HG03571 (cell line): Measurements from ENCODE around the gene GALNT10.
A peak's percentile ranks its signal among the peaks of the same experiment; 100 is the strongest.

Experiments
- ATAC-seq: cut with Tn5 transposase; IDR thresholded peaks from one replicate; pipeline ENCODE4 v1.9.1; 2021; ENCODE audit not compliant: unreplicated experiment

Gene GALNT10

DNA sequence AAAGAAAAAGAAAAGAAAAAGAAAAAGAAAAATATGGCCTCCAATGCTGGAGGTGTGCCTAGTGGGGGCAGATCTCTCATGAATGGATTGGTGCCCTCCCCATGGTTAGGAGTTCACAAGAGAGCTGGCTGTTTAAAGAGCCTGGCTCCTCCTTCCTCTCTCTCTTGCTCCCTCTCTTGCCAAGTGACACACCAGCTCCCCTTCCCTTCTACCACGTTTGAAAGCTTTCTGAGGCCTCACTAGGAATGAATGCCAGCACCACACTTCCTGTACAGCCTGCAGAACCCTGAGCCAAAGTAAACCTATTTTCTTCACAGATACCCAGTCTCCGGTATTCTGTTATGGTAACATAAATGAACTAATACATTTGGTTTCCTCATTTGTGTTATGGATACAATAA, 14.4 kb upstream of the GALNT10 start:
- ATAC-seq, result no peak

GRCh38 chr5:154178661-154179060, 11.9 kb upstream of the GALNT10 start:
- no peak for ATAC-seq

- peak; percentile 84 for ATAC-seq
Observed at GRCh38 chr5:154179846-154180710, 10.5 kb upstream of the GALNT10 start.

DNA sequence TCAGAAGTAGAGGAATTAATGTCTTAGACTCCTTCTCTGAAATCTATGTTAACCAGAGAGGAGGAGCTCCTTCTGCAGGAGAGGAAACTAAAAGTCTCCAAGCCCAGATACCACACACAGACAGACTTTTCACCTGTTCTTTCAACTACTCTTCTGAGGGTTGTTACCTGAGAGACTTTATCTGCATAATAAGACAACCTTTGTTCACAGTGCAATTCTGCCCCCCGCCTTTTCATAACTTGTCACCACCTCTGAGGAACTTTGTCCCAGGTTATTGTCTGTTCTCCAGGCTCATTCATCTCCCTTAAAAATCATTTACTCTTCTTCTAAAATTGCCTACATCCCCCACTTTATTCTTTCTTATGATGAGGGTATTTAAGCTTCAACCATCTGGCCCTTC, 9.4 kb upstream of the GALNT10 start:
- ATAC-seq, result no peak

DNA sequence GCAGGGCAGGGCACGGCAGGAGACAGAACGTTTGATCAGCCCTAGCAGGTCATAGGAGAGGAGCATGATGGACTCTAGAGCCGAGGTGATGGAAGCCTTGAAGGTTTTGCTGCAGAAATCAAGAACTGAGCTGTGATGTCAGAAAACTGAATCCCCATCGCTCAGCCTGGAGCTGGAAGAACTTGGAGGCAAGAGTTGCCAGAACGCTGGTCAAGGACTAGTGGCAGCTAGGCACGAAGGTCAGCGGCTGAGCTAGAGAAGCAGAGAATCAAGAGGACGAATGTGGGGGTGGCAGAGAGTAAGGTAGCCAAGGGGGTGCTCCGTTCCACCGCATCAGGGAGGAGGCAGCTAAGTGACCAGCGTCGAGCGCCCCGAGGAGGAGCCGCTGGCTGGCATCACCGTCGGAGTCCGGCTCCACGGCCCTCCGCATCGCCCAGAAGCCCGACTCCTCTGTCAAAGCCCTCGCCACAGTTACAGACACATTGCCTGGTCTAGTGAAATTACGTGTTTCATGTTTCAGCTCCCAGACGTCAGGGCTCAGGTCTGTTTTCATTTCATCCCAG, 1.2 kb upstream of the GALNT10 start:
- peak; percentile 3 for ATAC-seq

DNA sequence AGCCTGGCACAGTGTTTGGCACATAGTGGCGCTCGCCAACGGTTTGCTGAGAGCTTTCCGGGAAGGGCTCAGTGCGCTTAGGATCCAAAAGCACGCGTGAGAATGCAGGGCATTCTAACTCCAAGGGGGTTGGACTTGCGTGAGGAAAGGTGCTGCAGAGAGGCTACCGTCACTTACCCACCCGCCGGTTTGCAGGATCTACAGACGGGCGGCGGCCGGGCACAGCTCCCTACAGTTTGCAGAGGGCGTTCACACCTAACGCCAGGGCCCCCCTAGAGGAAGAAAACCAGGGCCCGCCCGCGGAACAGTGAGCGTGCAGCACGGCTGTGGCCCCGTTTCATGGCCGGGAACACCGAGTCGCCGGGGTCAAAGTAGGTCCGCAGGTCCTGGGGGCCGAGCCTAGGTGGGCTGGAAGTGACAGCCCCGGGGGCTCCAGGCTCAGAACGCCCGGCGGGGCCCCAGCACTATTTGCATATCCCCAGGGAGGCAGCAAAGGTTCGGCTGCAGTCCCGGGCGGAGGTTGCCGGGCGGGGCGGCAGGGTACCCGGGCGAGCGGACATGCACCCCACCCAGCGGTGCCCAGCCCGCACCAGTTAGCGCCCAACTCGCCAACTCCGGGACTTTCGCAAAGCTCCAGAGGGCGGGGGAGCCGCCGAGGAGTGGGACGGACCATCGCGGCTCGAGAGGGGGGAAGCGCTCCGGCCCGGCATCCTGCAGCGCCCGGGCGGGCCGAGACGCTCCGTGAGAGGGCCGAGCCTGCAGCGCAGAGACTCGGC, 526 bp upstream of the GALNT10 start:
- peak; percentile 72 for ATAC-seq

DNA sequence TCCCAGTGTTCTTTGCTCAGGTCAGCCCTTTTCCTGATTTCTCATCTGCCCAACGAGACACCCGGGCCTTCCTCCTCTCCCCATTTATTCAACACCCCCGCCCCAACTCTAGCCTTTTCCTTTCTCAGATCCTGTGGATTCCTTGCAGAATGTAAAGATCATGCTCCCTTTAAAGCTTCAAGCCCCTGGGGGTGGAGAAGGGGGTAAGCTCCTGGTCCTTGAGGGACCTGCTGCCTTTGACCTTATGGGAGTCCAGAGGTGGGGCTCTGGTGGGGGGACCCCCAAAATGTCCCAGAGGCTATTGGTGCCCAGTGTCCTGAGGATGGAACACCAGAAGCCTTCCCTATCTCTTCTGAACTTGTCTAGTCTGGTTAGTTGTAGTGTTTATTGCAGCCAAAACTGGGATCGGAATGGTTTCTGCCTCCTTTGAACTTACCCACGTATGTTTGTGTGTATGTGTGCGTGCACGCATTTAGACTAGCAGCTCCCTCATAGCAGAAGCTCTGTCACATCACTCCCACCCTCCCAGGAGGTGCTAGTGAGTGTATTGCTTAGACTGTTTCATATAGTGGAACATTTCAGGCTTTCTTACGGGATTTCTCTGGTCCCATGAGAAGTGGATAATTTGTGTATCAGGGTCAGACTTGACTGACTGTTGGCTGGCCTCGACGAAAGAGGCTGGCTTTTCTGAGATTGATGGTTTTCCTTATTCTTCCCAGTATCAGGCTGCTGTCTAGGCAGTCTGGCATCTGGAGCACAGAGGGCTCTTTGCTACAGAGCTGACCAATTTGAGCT, 1.1 kb downstream of the GALNT10 start:
- no peak for ATAC-seq

- no peak for ATAC-seq
Observed at GRCh38 chr5:154193283-154193682, 2.8 kb downstream of the GALNT10 start.

DNA sequence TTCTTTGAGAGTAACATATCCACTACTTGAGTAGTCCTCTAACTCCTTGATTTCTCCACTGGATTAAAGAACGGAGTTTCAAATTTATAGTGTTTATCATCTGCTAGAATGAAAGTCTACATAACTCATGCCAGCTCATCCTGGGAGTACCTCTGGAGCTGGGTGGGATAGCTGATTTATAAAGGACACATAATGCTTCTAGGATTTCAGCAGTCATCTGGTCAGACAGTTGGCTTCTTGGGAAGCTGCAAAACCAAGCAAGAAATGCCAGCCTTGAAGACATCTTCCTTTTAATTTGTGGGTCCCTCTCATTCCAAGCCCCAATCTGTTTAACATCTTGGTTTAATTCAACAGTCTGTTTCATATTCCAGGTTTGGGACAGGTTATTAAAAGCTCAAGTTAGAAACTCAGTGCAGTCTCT, 3.2 kb downstream of the GALNT10 start:
- no peak for ATAC-seq

GRCh38 chr5:154194345-154195329, 4.1 kb downstream of the GALNT10 start:
- no peak for ATAC-seq

DNA sequence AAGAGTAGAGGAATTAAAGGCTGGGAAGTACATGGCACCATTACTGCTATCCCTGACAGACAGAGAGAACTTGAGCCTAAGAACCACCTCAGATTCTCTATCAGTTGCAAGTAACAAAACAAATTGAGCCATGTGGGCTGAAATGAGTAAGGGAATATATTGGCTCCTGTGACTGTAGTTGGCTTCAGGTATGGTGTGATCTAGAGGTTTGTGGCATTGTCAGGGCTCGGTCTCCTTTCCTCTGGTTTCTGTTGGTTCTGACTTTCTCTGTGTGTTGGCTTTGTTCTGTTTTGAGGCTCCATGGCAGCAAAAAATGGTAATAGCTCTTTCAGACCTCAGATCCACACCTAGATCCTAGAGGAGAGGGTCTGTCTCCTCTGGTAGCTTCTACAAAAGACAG, 5.7 kb downstream of the GALNT10 start:
- no peak for ATAC-seq

GRCh38 chr5:154196955-154197652, 6.6 kb downstream of the GALNT10 start:
- ATAC-seq, result no peak

- no peak for ATAC-seq
Observed at GRCh38 chr5:154197801-154198491, 7.4 kb downstream of the GALNT10 start.

- ATAC-seq, result no peak
Observed at GRCh38 chr5:154198611-154199230, 8.2 kb downstream of the GALNT10 start.

DNA sequence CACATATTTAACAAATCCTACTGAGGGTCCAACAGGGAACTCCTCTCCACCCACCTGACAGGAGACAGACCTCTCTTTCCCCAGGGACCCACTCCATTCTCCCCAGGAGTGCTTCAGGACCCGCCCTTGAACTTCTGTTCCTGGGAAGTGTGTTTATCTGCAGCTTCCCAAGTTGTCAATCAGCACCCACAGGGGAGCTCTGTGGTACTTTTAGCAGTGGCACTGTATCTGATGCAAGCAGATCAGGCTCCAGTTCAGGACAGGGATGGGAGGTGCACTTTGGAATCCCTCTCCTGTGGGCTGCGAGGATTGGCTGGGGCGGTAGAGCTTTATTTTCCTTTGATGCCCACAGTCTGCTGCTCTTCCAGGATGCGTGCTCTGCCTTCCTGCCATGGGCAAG, 8.7 kb downstream of the GALNT10 start:
- no peak for ATAC-seq

GRCh38 chr5:154199671-154200220, 9.2 kb downstream of the GALNT10 start:
- ATAC-seq, result no peak

- ATAC-seq, result no peak
Observed at GRCh38 chr5:154200221-154200620, 9.7 kb downstream of the GALNT10 start.
